COLO668 (cell line): ENCODE data around the gene SIX5.

Source experiments
- DNase-seq: peaks from one replicate; lab custom pipeline; 2025; ENCODE audit not compliant: unreplicated experiment; lab: John Stamatoyannopoulos, UW

Gene SIX5

GRCh38 chr19:45777395-45777961 is 8.4 kb upstream of the SIX5 start:
- DNase-seq = no peak

DNA sequence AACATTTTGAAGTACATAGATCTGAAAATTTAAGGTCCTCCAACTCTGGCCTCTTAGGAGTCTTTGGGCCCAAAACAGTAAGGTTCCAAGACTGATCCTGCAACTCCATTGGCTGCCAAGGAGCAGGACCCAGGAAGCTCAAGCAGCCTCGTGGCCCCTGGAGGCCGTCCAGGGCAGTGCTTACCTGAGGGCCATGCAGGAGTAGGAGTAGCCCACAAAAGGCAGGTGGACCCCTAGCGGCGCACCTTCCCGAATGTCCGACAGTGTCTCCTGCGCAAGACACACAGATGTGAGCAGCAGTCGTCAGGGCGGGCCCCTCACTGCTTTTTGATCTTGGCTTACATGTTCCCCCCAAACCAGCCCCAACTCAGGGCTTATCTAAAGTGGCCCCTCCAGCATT is 5.7 kb upstream of the SIX5 start:
- DNase-seq = peak; percentile 6

DNA sequence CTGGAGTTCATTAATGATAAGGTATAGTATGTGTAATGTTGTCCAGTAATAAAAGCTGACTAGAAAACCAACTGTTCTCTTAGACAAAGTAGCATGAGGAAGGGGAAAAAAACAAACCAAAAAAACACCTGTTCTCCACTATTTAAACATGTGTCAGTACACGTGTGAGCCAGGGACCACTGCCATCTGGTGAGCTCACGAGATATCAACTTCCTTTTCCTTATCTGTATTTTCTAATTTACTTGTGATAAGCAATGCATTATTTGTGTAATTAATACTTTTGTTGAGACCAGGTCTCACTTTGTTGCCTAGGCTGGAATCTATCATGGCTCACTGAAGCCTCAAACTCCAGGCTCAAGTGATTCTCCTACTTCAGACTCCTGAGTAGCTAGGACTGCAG is 4.3 kb upstream of the SIX5 start:
- DNase-seq = no peak

DNA sequence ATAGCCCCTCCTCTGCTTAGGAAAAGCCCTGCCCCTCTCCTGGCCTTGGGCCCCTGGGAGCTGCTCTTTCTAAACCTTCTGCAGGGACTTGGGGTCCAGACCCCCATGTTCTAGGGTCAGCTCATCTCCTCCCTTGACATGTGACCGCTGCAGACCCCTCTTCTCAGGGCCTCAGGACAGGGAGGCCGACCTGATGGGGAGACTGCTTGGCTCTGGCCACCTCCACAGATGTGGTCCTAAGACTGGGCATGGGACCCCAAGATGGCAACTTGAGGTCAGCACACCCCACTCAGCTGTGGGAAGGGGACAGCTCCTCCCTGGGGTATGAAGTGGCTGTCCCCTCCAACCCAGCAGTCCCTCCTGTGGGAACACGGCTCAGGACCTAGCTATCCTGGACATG is 3.9 kb upstream of the SIX5 start:
- DNase-seq = no peak

DNA sequence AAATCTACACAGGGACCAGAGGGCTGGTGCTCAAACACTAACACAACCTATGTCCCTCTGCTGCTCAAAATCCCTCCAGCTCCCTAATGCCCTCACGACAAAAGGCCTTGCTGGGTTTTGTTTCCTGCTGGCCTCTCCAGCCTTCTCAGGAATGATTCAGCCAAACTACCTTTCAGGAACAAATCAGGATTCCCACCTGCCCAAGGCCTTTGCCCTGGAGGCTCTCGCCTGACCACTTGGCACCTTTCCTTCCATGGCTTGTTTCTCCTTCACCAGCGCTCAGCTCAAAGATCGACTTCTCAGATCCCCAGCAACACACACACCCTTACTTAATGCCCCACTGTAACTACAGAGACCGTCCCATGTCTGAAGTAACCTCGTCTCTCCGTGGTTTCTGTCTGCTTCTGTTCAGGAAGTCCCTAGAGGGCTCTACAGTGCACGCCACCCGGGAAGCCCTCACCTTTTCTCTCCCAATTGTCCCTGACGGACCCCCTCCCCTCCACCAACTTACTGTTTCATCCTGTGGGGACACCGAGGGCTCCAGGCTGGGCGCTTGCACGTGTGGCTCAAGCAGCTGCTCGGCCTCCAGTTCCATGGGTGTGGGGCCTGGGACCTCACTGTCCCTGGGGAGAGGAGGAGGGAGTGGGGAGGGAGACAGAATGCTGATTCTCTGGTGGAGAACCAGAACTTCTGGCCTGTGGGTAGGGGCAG is 3.2 kb upstream of the SIX5 start:
- DNase-seq = no peak

DNA sequence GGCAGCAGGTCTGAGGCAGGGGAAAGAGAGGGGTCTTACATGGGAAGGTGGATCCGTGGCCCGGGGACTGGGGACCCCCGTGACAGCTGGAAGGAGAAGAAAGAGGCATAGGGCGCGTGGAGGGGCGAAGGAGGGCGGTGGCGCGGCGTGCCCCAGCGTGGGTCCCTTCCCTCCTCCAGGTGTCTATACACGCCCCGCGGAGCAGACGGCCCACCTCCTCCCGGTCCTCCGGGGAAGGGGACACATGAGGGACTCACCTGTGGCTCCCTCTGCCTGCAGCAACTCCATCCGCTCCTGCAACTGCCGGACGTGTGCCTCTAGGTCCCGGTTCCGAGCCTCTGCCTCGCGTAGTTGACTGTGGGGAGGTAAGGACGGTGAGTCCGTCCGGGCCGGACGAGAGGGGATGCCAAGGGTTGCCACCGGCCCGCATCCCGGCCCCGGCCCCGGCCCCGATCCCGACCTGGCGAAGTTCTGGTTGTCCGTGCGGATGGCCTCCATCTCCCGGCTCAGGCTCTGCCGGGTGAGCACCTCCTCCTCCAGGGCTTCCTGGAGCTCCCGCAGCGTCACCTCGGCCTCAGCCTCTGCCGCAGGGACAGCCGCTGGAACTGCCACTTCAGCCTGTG is 2.4 kb upstream of the SIX5 start:
- no peak for DNase-seq

DNA sequence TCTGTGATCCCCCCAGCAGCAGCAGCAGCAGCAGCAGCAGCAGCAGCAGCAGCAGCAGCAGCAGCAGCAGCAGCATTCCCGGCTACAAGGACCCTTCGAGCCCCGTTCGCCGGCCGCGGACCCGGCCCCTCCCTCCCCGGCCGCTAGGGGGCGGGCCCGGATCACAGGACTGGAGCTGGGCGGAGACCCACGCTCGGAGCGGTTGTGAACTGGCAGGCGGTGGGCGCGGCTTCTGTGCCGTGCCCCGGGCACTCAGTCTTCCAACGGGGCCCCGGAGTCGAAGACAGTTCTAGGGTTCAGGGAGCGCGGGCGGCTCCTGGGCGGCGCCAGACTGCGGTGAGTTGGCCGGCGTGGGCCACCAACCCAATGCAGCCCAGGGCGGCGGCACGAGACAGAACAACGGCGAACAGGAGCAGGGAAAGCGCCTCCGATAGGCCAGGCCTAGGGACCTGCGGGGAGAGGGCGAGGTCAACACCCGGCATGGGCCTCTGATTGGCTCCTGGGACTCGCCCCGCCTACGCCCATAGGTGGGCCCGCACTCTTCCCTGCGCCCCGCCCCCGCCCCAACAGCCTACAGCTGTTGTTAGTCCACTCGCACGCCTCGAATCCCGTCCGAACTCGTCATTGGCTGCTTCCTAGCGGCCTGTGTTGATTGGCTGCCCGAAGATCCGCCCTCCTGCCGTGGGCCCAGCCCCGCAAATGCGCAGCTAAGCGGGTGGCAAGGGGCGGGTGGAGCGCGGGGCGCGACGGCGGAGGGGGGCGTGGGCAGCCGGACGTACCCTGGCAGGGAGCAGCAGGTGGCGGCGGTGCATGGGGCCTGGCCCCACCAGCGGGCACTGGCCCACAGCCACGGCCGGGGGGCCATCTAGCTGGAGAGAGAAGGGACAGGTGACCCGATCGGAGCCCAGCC is 1.4 kb upstream of the SIX5 start:
- peak; percentile 96 for DNase-seq

GRCh38 chr19:45769821-45770191 is 754 bp upstream of the SIX5 start:
- peak; percentile 53 for DNase-seq

DNA sequence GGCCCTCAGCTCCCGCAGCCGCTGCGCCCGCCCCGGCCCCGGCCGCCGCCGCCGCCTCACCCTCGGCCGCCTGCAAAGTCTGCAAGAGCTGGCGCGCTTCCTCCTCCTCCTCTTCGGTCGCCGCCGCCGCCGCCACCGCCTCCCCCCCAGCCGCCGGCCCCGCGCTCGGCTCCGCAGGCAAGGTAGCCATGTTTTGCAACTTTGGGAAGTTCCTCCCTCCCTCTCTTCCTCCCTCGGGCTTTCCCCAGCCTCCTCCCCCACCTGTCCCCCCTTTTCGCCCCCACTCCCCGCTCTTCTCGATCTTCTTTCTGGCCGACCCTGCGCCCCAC is 433 bp downstream of the SIX5 start:
- peak; percentile 61 for DNase-seq

GRCh38 chr19:45767881-45768654 is 984 bp downstream of the SIX5 start:
- peak; percentile 63 for DNase-seq

DNA sequence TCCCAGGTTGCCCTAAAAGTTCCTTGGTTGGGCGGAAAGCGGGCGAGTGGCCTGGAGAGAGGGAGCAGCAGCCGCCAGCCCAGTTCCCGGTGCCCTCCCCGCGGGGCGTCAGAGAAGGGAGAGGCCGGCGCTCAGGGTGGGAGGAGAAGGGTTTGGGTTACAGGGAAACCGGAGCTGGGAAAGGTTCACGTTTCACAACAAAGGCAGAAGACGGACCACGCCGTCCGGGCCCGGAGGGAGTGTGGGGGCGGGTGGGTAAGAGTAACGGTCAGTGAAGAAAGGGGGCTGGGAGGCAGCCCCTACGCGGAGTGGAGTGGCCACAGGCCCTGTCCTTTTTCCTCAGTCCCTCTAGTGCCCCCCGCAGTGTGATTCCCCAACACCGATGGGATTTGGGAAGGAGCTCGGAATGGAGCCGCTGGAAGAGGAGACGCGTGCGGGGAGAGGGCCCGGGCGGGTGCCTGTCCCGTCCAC is 1.6 kb downstream of the SIX5 start:
- peak; percentile 80 for DNase-seq

DNA sequence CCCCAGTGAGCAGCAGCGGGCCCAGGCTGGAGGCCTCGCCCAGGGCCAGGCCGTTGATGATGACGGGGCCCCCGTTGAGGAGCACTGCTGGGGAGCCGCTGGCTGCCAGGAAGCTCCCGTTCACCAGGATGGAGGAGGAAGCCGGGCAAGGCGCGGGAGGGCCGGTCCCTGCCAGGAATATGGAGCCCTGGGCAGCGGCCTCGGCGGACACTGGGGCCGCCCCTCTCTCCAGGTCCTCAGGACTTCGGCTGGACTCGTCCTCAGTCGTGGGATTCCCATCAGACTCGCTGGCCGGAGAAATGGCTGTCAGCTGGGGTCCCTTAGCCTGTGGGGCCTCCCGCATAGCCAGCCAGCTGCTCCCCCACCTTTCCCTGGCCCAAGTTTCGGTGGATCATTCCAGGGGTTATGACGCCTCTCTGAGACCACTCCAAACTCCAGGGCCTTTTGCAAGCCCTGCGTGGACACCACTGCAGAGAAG is 2.1 kb downstream of the SIX5 start:
- no peak for DNase-seq

GRCh38 chr19:45766296-45766868 is 2.7 kb downstream of the SIX5 start:
- peak; percentile 31 for DNase-seq

DNA sequence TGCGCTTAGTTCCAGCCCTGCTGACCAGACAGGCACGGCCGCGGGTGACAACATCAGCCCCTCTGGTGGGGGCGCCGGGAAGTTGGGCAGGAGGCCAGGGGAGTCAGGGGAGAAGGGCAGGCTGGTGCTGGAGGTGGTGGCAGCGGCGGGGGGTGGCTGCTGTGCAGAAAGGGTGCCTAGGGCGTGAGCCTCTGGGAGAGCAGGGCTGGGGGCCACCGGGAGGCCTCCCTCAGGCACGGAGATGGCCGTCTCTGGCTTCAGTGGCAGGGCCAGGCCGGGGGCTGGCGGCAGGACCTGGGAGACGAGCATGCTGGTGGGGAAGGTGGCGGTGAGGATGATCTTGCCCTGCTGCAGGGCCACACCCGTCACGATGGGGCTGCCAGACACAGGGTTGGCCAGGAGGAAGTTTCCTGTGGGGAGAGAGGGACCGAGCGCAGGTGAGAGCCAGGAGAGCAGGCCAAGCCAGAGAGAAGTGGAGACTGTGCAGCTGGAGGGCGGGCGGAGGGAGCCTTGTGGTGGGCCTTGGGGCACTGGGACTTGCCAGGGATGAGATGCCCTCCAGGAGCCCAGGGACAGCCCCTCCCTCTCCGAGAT is 3.3 kb downstream of the SIX5 start:
- DNase-seq = peak; percentile 23

GRCh38 chr19:45764945-45765701 is 3.9 kb downstream of the SIX5 start:
- DNase-seq = no peak

DNA sequence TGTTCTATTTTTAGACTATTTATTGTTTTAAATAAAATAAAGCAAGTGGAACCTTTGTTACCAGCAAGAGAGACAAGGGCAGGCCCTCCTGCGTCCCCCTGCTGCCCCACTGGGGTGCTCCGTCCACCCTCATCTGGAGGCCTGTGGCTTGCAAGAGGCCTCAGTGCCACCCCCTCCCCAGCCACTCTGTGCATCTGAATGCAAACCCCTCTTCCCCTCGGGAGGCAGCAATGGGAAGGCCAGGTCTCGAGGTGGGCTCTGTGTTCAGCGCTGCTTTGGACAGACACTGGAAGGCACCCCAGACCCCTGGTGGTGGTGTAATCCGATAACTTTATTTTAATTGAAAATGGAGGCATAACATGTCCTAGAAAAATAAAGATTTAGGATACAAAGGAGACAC is 4.6 kb downstream of the SIX5 start:
- DNase-seq = no peak

GRCh38 chr19:45763691-45764294 is 5.3 kb downstream of the SIX5 start:
- DNase-seq = no peak

GRCh38 chr19:45762870-45763631 is 6.0 kb downstream of the SIX5 start:
- no peak for DNase-seq
